ENCODE data around the gene SPEG. TPM values are rescaled to one million over a fixed set of nuclear protein-coding genes. Genes with fewer than 3 reads are reported as not detected.

Gene SPEG
- total RNA-seq, 1 donor: 48.8 TPM

DNA sequence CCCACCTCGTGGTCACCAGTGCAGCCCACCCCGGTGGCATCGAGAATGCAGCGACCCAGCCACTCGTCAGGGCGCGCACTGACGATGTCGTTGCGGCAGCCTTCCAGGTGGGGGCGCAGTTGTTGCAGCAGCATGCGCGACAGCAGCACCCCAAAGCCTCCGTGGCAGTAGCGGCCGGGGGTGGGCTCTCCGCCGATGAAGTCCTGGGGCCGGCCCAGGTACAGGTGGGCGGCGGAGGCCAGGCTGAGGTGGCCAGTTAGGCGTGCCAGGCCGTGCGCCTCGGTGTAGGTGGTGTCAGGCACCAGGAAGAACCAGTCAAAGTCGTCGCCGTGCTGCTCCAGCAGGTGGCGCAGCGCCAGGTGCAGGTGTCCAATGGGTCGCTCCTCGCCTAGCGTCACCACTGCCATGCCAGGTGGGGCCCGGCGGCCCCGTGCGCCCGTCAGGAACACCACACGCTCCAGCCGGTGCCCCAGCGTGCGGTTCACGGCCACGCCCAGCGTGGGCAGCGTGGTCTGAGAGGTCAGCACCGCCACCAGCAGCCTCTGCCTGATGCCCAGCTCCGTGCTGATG, 107.1 kb downstream of the SPEG start:
- DNase-seq (ENCODE audit: low read depth): peak; percentile 62
- peak overlapping the region; percentile 71 for H3K4me3 ChIP-seq (ENCODE audit: low read depth, low read length)
- TF ChIP-seq, protein P1, sequence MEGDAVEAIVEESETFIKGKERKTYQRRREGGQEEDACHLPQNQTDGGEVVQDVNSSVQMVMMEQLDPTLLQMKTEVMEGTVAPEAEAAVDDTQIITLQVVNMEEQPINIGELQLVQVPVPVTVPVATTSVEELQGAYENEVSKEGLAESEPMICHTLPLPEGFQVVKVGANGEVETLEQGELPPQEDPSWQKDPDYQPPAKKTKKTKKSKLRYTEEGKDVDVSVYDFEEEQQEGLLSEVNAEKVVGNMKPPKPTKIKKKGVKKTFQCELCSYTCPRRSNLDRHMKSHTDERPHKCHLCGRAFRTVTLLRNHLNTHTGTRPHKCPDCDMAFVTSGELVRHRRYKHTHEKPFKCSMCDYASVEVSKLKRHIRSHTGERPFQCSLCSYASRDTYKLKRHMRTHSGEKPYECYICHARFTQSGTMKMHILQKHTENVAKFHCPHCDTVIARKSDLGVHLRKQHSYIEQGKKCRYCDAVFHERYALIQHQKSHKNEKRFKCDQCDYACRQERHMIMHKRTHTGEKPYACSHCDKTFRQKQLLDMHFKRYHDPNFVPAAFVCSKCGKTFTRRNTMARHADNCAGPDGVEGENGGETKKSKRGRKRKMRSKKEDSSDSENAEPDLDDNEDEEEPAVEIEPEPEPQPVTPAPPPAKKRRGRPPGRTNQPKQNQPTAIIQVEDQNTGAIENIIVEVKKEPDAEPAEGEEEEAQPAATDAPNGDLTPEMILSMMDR (IDR thresholded peaks at IDR 0.05; ENCODE audit: insufficient read depth, low read depth, low read length): peak; percentile 95

DNA sequence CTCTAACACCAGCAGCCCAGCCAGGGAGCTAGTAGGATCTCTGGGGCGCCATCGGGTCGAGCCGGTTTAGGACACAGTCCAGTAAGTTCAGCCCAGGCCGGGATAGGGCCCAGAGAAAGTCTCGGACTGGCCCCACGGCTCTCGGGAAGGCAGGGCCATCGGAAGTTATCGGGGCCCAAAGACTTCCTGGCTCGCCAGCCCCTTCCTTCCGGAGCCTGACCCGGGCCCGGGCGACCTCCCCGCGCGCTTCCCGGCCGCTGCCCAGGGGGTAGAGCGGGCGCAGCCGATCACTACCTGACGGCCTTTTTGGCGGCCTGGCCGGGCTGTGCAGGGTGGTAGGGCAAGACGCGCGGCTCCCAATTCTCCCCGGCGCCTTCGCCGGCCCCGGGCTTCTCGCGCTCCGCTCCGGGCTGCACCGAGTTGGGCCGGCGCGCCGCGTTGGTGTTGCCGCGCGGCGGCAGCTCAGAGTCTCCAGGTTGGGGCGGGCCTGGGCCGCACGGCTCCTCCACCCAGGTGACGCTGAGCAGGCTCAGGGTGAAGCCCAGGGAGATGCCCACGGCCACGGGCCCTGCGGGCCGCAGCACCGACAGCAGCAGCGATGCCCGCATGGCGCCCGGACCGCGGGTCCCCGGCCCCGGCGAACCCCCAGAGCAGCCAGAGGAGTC, 108.4 kb downstream of the SPEG start:
- DNase-seq (ENCODE audit: low read depth): peak; percentile 28
- TF ChIP-seq, protein P1 (IDR thresholded peaks at IDR 0.05; ENCODE audit: insufficient read depth, low read depth, low read length): no peak
- H3K4me3 ChIP-seq (ENCODE audit: low read depth, low read length): peak overlapping the region; percentile 71

DNA sequence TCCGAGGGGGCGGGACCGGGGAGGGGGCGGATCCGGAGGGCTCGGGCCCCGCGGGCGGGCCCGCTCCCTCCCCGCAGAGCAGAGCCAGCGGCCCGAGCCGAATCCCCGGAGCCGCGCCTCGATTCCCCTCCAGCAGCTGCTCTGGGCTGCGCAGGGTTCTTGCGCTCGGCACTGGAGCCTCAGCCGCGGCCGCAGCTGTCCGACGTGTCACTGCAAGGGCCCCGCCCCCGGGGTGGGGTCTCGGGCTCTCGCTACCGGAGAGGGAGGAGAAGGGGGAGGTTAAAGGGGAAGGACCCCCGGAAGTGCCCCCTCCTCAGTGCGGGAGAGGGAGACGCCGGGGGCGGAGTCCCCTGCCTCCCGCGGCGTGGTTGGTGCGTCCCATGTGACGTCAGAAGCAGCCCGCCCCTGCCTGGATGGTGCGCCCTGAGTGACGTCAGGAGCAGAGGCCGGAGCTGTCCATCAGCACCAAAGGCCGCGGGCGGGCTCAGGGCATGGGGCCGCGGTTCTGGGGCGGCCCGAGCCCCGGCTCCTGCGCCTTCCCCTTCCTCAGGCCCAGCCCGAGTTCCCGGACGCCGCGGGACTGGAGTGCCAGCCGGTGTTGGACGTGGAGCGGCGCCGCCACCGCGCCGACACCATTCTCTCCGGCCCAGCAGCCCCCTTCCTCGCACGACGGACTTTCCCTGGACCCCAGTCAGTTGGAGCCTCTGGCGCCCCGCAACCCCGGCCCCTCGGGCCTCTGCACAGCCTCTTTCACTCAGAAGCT, 109.1 kb downstream of the SPEG start, which contains the start of the genes CHPF and TMEM198:
TSS of gene CHPF (minus strand) at position 214 of the 763 bp plus-strand sequence. CDS start 271 bp downstream, outside the sequence.
TSS of gene TMEM198 (plus strand) at position 433 of the 763 bp plus-strand sequence. CDS start 700 bp downstream, outside the sequence.
- H3K4me3 ChIP-seq (ENCODE audit: low read depth, low read length): peak within 1 kb of the TSS; percentile 71
- TF ChIP-seq, protein P1 (IDR thresholded peaks at IDR 0.05; ENCODE audit: insufficient read depth, low read depth, low read length): no peak
- peak; percentile 99 for DNase-seq (ENCODE audit: low read depth)

GRCh38 chr2:219544567-219544966, 109.9 kb downstream of the SPEG start:
- TF ChIP-seq, protein P1 (IDR thresholded peaks at IDR 0.05; ENCODE audit: insufficient read depth, low read depth, low read length): no peak
- peak overlapping the region; percentile 71 for H3K4me3 ChIP-seq (ENCODE audit: low read depth, low read length)
- DNase-seq (ENCODE audit: low read depth): no peak

GRCh38 chr2:219545295-219545942, 110.8 kb downstream of the SPEG start:
- TF ChIP-seq, protein P1 (IDR thresholded peaks at IDR 0.05; ENCODE audit: insufficient read depth, low read depth, low read length): no peak
- H3K4me3 ChIP-seq (ENCODE audit: low read depth, low read length): no peak overlapping the region
- no peak for DNase-seq (ENCODE audit: low read depth)

DNA sequence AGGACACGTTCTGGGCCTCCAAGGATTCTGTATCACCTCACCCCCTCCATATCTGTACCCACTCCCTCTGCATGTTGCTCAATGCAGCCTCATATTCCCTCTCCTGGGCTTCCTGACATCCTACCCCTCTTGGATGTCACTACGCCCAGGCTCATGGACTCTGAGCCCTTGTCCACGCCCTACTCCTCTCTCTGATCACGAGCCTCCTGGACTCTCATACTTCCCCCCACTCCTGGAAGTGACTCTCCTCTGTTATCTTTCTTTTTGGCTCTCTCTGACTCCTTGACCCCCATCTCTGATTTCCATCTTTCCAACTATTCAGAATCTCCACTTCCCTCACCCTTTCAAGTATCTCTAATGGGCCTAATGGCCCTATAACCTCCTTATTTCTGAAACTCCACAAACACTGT, 111.3 kb downstream of the SPEG start:
- no peak overlapping the region for H3K4me3 ChIP-seq (ENCODE audit: low read depth, low read length)
- no peak for DNase-seq (ENCODE audit: low read depth)
- TF ChIP-seq, protein P1 (IDR thresholded peaks at IDR 0.05; ENCODE audit: insufficient read depth, low read depth, low read length): no peak
